Effector memory CD4-positive, alpha-beta T cell (primary cell): ENCODE measurements around the gene UVRAG.

ENCODE experiments used
- DNase-seq, 3 donors: peaks; one replicate each; pipeline ENCODE4 v3.0.0-alpha.2; 2020
- H3K27ac ChIP-seq: 2 replicates; pipeline ENCODE4 v1.7.0; 2013; ENCODE audit warnings: mild to moderate bottlenecking, low read length, moderate library complexity; ENCODE audit not compliant: insufficient read depth, poor library complexity, severe bottlenecking
- H3K27me3 ChIP-seq: replicated peaks from 2 replicates; pipeline ENCODE4 v1.7.0; 2013; ENCODE audit warnings: mild to moderate bottlenecking, low read length; ENCODE audit not compliant: insufficient read depth, control insufficient read depth, poor library complexity, severe bottlenecking
- H3K36me3 ChIP-seq: 2 replicates; pipeline ENCODE4 v1.7.0; 2013; ENCODE audit warnings: mild to moderate bottlenecking, low read length, moderate library complexity; ENCODE audit not compliant: control insufficient read depth, insufficient read depth
- H3K4me1 ChIP-seq: 2 replicates; pipeline ENCODE4 v1.7.0; 2013; ENCODE audit warnings: low read length, mild to moderate bottlenecking; ENCODE audit not compliant: control insufficient read depth, insufficient read depth, poor library complexity, severe bottlenecking
- H3K4me3 ChIP-seq: 2 replicates; pipeline ENCODE4 v1.7.0; 2013; ENCODE audit warnings: low read length, low read depth, mild to moderate bottlenecking; ENCODE audit not compliant: insufficient read depth, poor library complexity, severe bottlenecking
- H3K9me3 ChIP-seq: 2 replicates; pipeline ENCODE4 v1.7.0; 2013; ENCODE audit warnings: mild to moderate bottlenecking, low read length, moderate library complexity; ENCODE audit not compliant: control insufficient read depth

Gene UVRAG

GRCh38 chr11:76083563-76084451, 268.8 kb downstream of the UVRAG start:
- DNase-seq = no peak
- H3K27me3 ChIP-seq = no peaks in the 10 kb centered on the region
- H3K4me3 ChIP-seq = no peak overlapping the region
- no peaks in the 10 kb centered on the region for H3K36me3 ChIP-seq
- no peaks in the 10 kb centered on the region for H3K4me1 ChIP-seq
- no peaks in the 10 kb centered on the region for H3K9me3 ChIP-seq
- H3K27ac ChIP-seq = no peak overlapping the region

DNA sequence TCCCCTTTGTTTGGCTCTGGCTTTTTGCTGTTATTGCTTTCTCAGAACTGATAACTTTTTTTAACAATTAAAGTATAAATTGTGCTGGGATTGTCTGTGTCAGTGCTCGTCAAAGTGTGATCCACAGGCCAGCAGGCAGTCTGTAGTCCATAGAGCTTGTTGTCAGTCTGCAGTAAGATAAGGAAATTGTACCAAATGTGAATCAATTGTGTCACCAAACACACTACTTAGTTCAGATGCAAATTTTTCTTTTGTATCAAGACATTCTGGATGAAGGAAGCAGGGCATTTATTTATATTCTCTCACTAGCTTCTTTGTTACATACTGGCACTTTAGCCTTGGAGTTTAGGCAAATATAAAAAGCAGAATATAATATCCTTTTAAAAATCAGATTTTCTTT, 270.3 kb downstream of the UVRAG start:
- no peaks in the 10 kb centered on the region for H3K36me3 ChIP-seq
- H3K4me3 ChIP-seq = no peak overlapping the region
- no peaks in the 10 kb centered on the region for H3K27me3 ChIP-seq
- no peaks in the 10 kb centered on the region for H3K9me3 ChIP-seq
- H3K27ac ChIP-seq = no peak overlapping the region
- no peak for DNase-seq
- H3K4me1 ChIP-seq = no peaks in the 10 kb centered on the region

GRCh38 chr11:76086743-76087635, 272.0 kb downstream of the UVRAG start:
- Histone ChIP-seq H3K4me3 (no peak overlapping the region), H3K9me3 (no peaks in the 10 kb centered on the region), H3K4me1 (no peaks in the 10 kb centered on the region), H3K36me3 (no peaks in the 10 kb centered on the region), H3K27ac (no peak overlapping the region), H3K27me3 (no peaks in the 10 kb centered on the region)
- no peak for DNase-seq

DNA sequence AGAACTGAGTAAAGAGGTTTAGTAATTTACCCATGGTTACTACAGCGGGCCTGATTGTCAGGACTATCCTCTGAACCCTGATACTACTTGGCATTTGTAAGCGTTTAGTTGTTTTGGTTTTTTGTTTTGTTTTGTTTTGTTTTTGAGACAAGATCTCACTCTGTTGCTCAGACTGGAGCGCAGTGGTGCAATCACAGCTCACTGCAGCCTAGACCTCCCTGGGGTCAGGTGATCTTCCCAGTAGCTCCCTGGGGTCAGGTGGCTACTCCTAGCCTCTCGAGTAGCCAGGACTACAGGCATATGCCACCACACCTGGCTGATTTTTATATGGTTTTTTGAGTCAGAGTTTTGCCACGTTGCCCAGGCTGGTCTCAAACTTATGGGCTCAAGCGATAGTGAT, 272.7 kb downstream of the UVRAG start:
- no peak overlapping the region for H3K27ac ChIP-seq
- H3K4me3 ChIP-seq = no peak overlapping the region
- H3K36me3 ChIP-seq = no peaks in the 10 kb centered on the region
- no peak for DNase-seq
- no peaks in the 10 kb centered on the region for H3K4me1 ChIP-seq
- H3K9me3 ChIP-seq = no peaks in the 10 kb centered on the region
- H3K27me3 ChIP-seq = no peaks in the 10 kb centered on the region

DNA sequence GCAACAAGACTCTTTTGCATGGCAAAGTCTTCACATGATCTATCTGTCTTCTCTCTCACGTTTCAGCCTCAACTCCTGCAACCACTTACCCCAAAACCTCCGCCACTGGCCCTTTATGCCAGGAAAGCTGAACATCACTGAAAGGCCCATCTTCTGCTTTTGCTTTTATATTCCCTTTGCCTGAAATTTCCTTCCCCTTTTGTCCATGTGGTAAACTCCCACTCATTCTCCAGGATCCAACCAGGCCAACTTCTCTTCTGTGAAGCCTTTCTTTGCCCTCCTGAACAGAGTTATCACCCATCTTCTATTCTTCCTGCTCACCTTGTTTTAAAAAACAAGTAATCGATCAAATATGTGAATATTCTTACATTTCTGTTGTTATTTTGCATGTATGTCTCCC, 273.5 kb downstream of the UVRAG start:
- Histone ChIP-seq H3K4me3 (no peak overlapping the region), H3K4me1 (no peaks in the 10 kb centered on the region), H3K36me3 (no peaks in the 10 kb centered on the region), H3K27ac (no peak overlapping the region), H3K27me3 (no peaks in the 10 kb centered on the region), H3K9me3 (no peaks in the 10 kb centered on the region)
- DNase-seq = no peak

GRCh38 chr11:76090174-76090573, 275.2 kb downstream of the UVRAG start:
- H3K27ac ChIP-seq = no peak overlapping the region
- no peak for DNase-seq
- H3K36me3 ChIP-seq = no peaks in the 10 kb centered on the region
- no peaks in the 10 kb centered on the region for H3K27me3 ChIP-seq
- H3K4me1 ChIP-seq = no peaks in the 10 kb centered on the region
- H3K9me3 ChIP-seq = no peaks in the 10 kb centered on the region
- no peak overlapping the region for H3K4me3 ChIP-seq

DNA sequence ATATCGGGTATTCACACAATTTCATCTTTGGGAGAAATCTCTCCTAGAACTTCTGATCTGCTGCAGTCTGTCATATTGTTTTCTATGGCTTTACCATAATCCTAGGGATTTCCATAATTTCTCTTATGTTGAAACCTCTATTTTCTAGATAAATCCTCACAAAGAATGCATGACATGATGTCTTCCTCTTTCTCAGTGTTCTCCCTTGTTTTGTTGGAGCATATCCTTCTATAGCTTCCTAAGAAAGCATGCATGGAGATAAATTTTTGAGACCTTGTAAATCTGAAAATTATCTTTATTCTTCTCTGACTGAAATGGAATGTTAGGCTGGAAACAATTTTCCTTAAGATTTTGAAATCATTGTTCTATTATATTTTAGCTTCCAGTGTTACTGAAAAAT, 275.8 kb downstream of the UVRAG start:
- H3K27ac ChIP-seq = no peak overlapping the region
- no peaks in the 10 kb centered on the region for H3K27me3 ChIP-seq
- no peak overlapping the region for H3K4me3 ChIP-seq
- H3K9me3 ChIP-seq = no peaks in the 10 kb centered on the region
- H3K36me3 ChIP-seq = no peaks in the 10 kb centered on the region
- no peak for DNase-seq
- no peaks in the 10 kb centered on the region for H3K4me1 ChIP-seq

DNA sequence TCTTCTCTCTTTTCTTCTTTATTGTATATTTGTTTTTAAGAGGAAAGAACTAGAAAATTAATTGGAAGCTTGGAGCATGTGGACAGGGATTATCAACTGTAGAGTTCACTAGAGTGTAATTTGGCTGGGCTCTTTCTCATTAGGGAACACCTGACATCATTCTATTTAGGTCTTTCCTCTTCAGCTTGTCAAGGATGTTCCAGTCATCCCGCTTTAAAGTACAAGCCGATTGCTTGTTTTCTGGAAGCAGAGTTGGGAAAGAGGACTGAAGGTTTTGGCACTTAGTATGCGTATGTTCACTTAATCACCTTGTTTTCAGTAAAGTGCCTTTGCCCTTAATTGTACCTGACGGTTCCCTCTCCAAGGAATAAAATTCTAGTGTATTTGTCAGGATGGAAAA, 279.7 kb downstream of the UVRAG start:
- Histone ChIP-seq H3K36me3 (no peaks in the 10 kb centered on the region), H3K27ac (no peak overlapping the region), H3K4me1 (no peaks in the 10 kb centered on the region), H3K4me3 (no peak overlapping the region), H3K27me3 (no peaks in the 10 kb centered on the region), H3K9me3 (no peaks in the 10 kb centered on the region)
- no peak for DNase-seq

GRCh38 chr11:76095891-76096290, 280.9 kb downstream of the UVRAG start:
- no peak overlapping the region for H3K4me3 ChIP-seq
- H3K9me3 ChIP-seq = no peaks in the 10 kb centered on the region
- no peaks in the 10 kb centered on the region for H3K4me1 ChIP-seq
- no peaks in the 10 kb centered on the region for H3K36me3 ChIP-seq
- no peak overlapping the region for H3K27ac ChIP-seq
- no peaks in the 10 kb centered on the region for H3K27me3 ChIP-seq
- no peak for DNase-seq

- H3K36me3 ChIP-seq = no peaks in the 10 kb centered on the region
- no peaks in the 10 kb centered on the region for H3K4me1 ChIP-seq
- no peak overlapping the region for H3K27ac ChIP-seq
- H3K9me3 ChIP-seq = no peaks in the 10 kb centered on the region
- no peaks in the 10 kb centered on the region for H3K27me3 ChIP-seq
- no peak for DNase-seq
- H3K4me3 ChIP-seq = no peak overlapping the region
Observed at GRCh38 chr11:76096552-76096951, 281.5 kb downstream of the UVRAG start.
